GM19438 (cell line): ENCODE measurements around the gene CLDN22.

Experiments
- ATAC-seq: cut with Tn5 transposase; IDR thresholded peaks from one replicate; pipeline ENCODE4 v1.9.1; 2021; ENCODE audit warnings: low read depth; ENCODE audit not compliant: unreplicated experiment

CLDN22 gene

DNA sequence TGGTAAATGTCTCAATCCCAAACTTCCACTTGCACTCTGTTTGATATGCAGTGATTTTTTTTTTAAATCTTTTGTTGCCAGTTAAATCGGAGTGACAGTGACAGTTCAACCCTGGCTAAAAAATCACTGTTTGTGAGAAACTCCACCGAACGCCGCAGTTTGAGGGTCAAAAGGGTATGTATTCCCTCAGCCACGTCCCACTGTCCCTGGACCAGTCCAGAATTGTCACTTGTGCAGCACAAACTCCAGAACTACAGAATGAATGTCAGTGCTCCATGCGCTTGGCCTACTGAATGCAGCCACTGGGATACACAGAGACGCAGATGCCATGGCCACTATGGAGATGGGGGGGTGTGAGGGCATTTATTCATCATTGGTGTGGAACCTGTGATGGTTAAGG, 34.2 kb downstream of the CLDN22 start:
- ATAC-seq: no peak

GRCh38 chr4:183284965-183285364, 35.1 kb downstream of the CLDN22 start:
- ATAC-seq: no peak

GRCh38 chr4:183284258-183284785, 35.8 kb downstream of the CLDN22 start:
- no peak for ATAC-seq

DNA sequence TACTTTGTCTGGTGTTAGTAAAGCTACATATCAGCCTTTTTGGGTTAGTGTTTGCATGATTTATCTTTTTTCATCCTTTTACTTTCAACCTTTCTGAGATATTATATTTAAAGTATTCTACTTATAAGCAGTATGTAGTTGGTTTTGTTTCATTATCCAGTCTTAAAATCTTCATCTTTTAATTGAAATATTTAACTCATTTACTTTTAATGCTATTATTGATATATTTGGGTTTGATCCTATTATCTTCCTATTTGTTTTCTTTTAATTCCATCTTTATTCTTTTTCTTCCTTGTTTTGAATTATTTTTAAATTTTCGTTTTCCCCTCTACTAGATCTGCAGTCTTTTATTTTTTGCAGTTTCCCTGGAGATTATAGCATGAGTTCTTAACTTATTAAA, 44.0 kb downstream of the CLDN22 start:
- no peak for ATAC-seq

- no peak for ATAC-seq
Observed at GRCh38 chr4:183272384-183272783, 47.7 kb downstream of the CLDN22 start.

GRCh38 chr4:183268556-183268955, 51.5 kb downstream of the CLDN22 start:
- no peak for ATAC-seq
